ENCODE data around the gene MCM6.

Gene MCM6

GRCh38 chr2:135844301-135844895, 31.8 kb downstream of the MCM6 start:
- POLR2A ChIA-PET: no interaction called here
- no peak for TF ChIP-seq SP1 (IDR thresholded peaks at IDR 0.05)
- no peak for TF ChIP-seq ZNF384 (IDR thresholded peaks at IDR 0.05)
- no peak for TF ChIP-seq FOXM1 (IDR thresholded peaks at IDR 0.05; ENCODE audit: borderline replicate concordance)
- TF ChIP-seq NFRKB (IDR thresholded peaks at IDR 0.05): no peak
- no peak for TF ChIP-seq FOXA1 (IDR thresholded peaks at IDR 0.05)
- no peak for DNase-seq (ENCODE audit: extremely low spot score)
- CTCF ChIA-PET: no interaction called here

- ChIA-PET POLR2A (no interaction called here), CTCF (interaction anchor here (0.7 kb wide), 1 partner anchor 205 kb away, joined by 4 read pairs; no protein-coding TSS in a partner anchor)
- DNase-seq (ENCODE audit: extremely low spot score): no peak
- TF ChIP-seq BHLHE40 (IDR thresholded peaks at IDR 0.05; ENCODE audit: borderline replicate concordance) (no peak), L3MBTL2 (conservative IDR thresholded peaks at IDR 0.05) (no peak), ARNT (IDR thresholded peaks at IDR 0.05) (no peak), PKNOX1 (IDR thresholded peaks at IDR 0.05) (no peak), FOXA1 (IDR thresholded peaks at IDR 0.05) (no peak), TARDBP (IDR thresholded peaks at IDR 0.05) (no peak), SP1 (IDR thresholded peaks at IDR 0.05) (no peak), CTBP1 (IDR thresholded peaks at IDR 0.05; ENCODE audit: borderline replicate concordance) (no peak), FOXK2 (IDR thresholded peaks at IDR 0.05) (no peak), ZNF384 (IDR thresholded peaks at IDR 0.05) (no peak), LEF1 (IDR thresholded peaks at IDR 0.05; ENCODE audit: borderline replicate concordance) (no peak), FOXM1 (IDR thresholded peaks at IDR 0.05; ENCODE audit: borderline replicate concordance) (no peak), ELF4 (IDR thresholded peaks at IDR 0.05) (no peak)
Measured at GRCh38 chr2:135843671-135844070, 32.6 kb downstream of the MCM6 start.

GRCh38 chr2:135840601-135841000, 35.6 kb downstream of the MCM6 start:
- TF ChIP-seq FOXK2 (IDR thresholded peaks at IDR 0.05) (no peak), CTBP1 (IDR thresholded peaks at IDR 0.05; ENCODE audit: borderline replicate concordance) (no peak), BHLHE40 (IDR thresholded peaks at IDR 0.05; ENCODE audit: borderline replicate concordance) (no peak), HDGF (IDR thresholded peaks at IDR 0.05; ENCODE audit: borderline replicate concordance) (no peak), TARDBP (IDR thresholded peaks at IDR 0.05) (no peak), FOXA1 (IDR thresholded peaks at IDR 0.05) (no peak), SUZ12 (IDR thresholded peaks at IDR 0.05) (no peak), FOXM1 (IDR thresholded peaks at IDR 0.05; ENCODE audit: borderline replicate concordance) (no peak), ARNT (IDR thresholded peaks at IDR 0.05) (no peak)
- DNase-seq (ENCODE audit: extremely low spot score): no peak
- ChIA-PET POLR2A (no interaction called here), CTCF (no interaction called here)

- CTCF ChIA-PET: no interaction called here
Measured at GRCh38 chr2:135839713-135840112, 36.5 kb downstream of the MCM6 start.

GRCh38 chr2:135838502-135838901, 37.7 kb downstream of the MCM6 start:
- TF ChIP-seq ELF4 (IDR thresholded peaks at IDR 0.05) (no peak), L3MBTL2 (conservative IDR thresholded peaks at IDR 0.05) (no peak), SUZ12 (IDR thresholded peaks at IDR 0.05) (no peak), HDGF (IDR thresholded peaks at IDR 0.05; ENCODE audit: borderline replicate concordance) (no peak), ARNT (IDR thresholded peaks at IDR 0.05) (no peak), FOXK2 (IDR thresholded peaks at IDR 0.05) (no peak), NFRKB (IDR thresholded peaks at IDR 0.05) (no peak), LEF1 (IDR thresholded peaks at IDR 0.05; ENCODE audit: borderline replicate concordance) (no peak), SP1 (IDR thresholded peaks at IDR 0.05) (no peak), FOXM1 (IDR thresholded peaks at IDR 0.05; ENCODE audit: borderline replicate concordance) (no peak), PKNOX1 (IDR thresholded peaks at IDR 0.05) (no peak), BHLHE40 (IDR thresholded peaks at IDR 0.05; ENCODE audit: borderline replicate concordance) (no peak), TARDBP (IDR thresholded peaks at IDR 0.05) (no peak)
- no peak for DNase-seq (ENCODE audit: extremely low spot score)
- ChIA-PET POLR2A (no interaction called here), CTCF (interaction anchor here (0.6 kb wide), 1 partner anchor 347 kb away, joined by 4 read pairs; no protein-coding TSS in a partner anchor)

More at GRCh38 chr2:135839713-135840112, 36.5 kb downstream of the MCM6 start:
- POLR2A ChIA-PET: no interaction called here
- TF ChIP-seq TARDBP (IDR thresholded peaks at IDR 0.05) (no peak), HDGF (IDR thresholded peaks at IDR 0.05; ENCODE audit: borderline replicate concordance) (no peak), BHLHE40 (IDR thresholded peaks at IDR 0.05; ENCODE audit: borderline replicate concordance) (no peak), SP1 (IDR thresholded peaks at IDR 0.05) (no peak), CTBP1 (IDR thresholded peaks at IDR 0.05; ENCODE audit: borderline replicate concordance) (no peak), LEF1 (IDR thresholded peaks at IDR 0.05; ENCODE audit: borderline replicate concordance) (no peak), L3MBTL2 (conservative IDR thresholded peaks at IDR 0.05) (no peak), FOXM1 (IDR thresholded peaks at IDR 0.05; ENCODE audit: borderline replicate concordance) (no peak), FOXK2 (IDR thresholded peaks at IDR 0.05) (no peak), SUZ12 (IDR thresholded peaks at IDR 0.05) (no peak), ELF4 (IDR thresholded peaks at IDR 0.05) (no peak), PKNOX1 (IDR thresholded peaks at IDR 0.05) (no peak), FOXA1 (IDR thresholded peaks at IDR 0.05) (no peak), ARNT (IDR thresholded peaks at IDR 0.05) (no peak), NFRKB (IDR thresholded peaks at IDR 0.05) (no peak), ZNF384 (IDR thresholded peaks at IDR 0.05) (no peak)
- DNase-seq (ENCODE audit: extremely low spot score): no peak

- TF ChIP-seq TARDBP (IDR thresholded peaks at IDR 0.05): no peak
- TF ChIP-seq ELF4 (IDR thresholded peaks at IDR 0.05): no peak
- POLR2A ChIA-PET: no interaction called here
Measured at GRCh38 chr2:135836596-135837270, 39.5 kb downstream of the MCM6 start, which contains the start of gene LCT. LCT (minus strand) TSS chr2:135837184; CDS start chr2:135837169, 15 bp downstream.

More at GRCh38 chr2:135836596-135837270, 39.5 kb downstream of the MCM6 start, which contains the start of gene LCT:
- DNase-seq (ENCODE audit: extremely low spot score): no peak
- CTCF ChIA-PET: no interaction called here

All from HEK293T (cell line).